H9 (cell line): Measurements from ENCODE around the gene CAMLG. TPM values are rescaled to one million over a fixed set of nuclear protein-coding genes. Genes with fewer than 3 reads are reported as not detected.

Source experiments
- DNase-seq: peaks from one replicate; pipeline ENCODE4 v3.0.0-alpha.2; 2017
- H2AFZ ChIP-seq: one replicate; pipeline ENCODE4 v1.6.1; 2013; ENCODE audit warnings: mild to moderate bottlenecking, low read length, control low read depth, moderate library complexity
- H2AK5ac ChIP-seq: 2 replicates; pipeline ENCODE4 v1.6.1; 2013; ENCODE audit warnings: low read length, control low read depth, mixed read lengths; ENCODE audit not compliant: insufficient read length
- H2BK120ac ChIP-seq: one replicate; pipeline ENCODE4 v1.6.1; 2013; ENCODE audit warnings: low read depth, mild to moderate bottlenecking, low read length, control low read depth, inconsistent platforms; ENCODE audit not compliant: poor library complexity, severe bottlenecking
- H2BK12ac ChIP-seq: 2 replicates; pipeline ENCODE4 v1.6.1; 2013; ENCODE audit warnings: low read length, control low read depth, mixed read lengths, low read depth; ENCODE audit not compliant: insufficient read length
- H2BK15ac ChIP-seq: 2 replicates; pipeline ENCODE4 v1.6.1; 2013; ENCODE audit warnings: low read depth, low read length, control low read depth
- H2BK20ac ChIP-seq: one replicate; pipeline ENCODE4 v1.6.1; 2013; ENCODE audit warnings: low read depth, mild to moderate bottlenecking, low read length, control low read depth, inconsistent platforms; ENCODE audit not compliant: poor library complexity, severe bottlenecking
- H2BK5ac ChIP-seq: 2 replicates; pipeline ENCODE4 v1.6.1; 2013; ENCODE audit warnings: low read length, control low read depth, mixed read lengths; ENCODE audit not compliant: insufficient read length
- H3K14ac ChIP-seq: 2 replicates; pipeline ENCODE4 v1.6.1; 2013; ENCODE audit warnings: low read length, control low read depth; ENCODE audit not compliant: insufficient read depth
- H3K18ac ChIP-seq: 2 replicates; pipeline ENCODE4 v1.6.1; 2013; ENCODE audit warnings: low read depth, mild to moderate bottlenecking, mixed read lengths, low read length, control low read depth; ENCODE audit not compliant: insufficient read length
- H3K23ac ChIP-seq: 2 replicates; pipeline ENCODE4 v1.6.1; 2013; ENCODE audit warnings: low read length, control low read depth, mixed read lengths, low read depth; ENCODE audit not compliant: insufficient read length
- H3K23me2 ChIP-seq: 2 replicates; pipeline ENCODE4 v1.6.1; 2013; ENCODE audit warnings: low read depth, mild to moderate bottlenecking, mixed read lengths, low read length, control low read depth; ENCODE audit not compliant: insufficient read length, poor library complexity, severe bottlenecking
- H3K27ac ChIP-seq: 2 replicates; pipeline ENCODE4 v1.5.1; 2013; ENCODE audit warnings: low read length, control low read depth, mixed read lengths, low read depth; ENCODE audit not compliant: insufficient read length
- H3K27me3 ChIP-seq: 2 replicates; pipeline ENCODE4 v1.6.1; 2013; ENCODE audit warnings: low read length, control low read depth, inconsistent platforms; ENCODE audit not compliant: insufficient read depth
- H3K4ac ChIP-seq: 2 replicates; pipeline ENCODE4 v1.6.1; 2013; ENCODE audit warnings: low read depth, mild to moderate bottlenecking, control low read depth, inconsistent platforms, low read length, moderate library complexity
- H3K4me1 ChIP-seq: 2 replicates; pipeline ENCODE4 v1.6.1; 2013; ENCODE audit warnings: low read length, control low read depth, inconsistent platforms; ENCODE audit not compliant: insufficient read depth
- H3K4me2 ChIP-seq: 2 replicates; pipeline ENCODE4 v1.6.1; 2013; ENCODE audit warnings: low read length, control low read depth, mixed read lengths; ENCODE audit not compliant: insufficient read length, insufficient read depth
- H3K56ac ChIP-seq: 2 replicates; pipeline ENCODE4 v1.6.1; 2013; ENCODE audit warnings: low read depth, mild to moderate bottlenecking, mixed read lengths, low read length, control low read depth; ENCODE audit not compliant: insufficient read length
- H3K79me1 ChIP-seq: 2 replicates; pipeline ENCODE4 v1.6.1; 2013; ENCODE audit warnings: low read depth, mild to moderate bottlenecking, moderate library complexity, low read length, control low read depth, inconsistent platforms; ENCODE audit not compliant: insufficient read depth, poor library complexity, severe bottlenecking
- H3K79me2 ChIP-seq: 2 replicates; pipeline ENCODE4 v1.6.1; 2013; ENCODE audit warnings: low read length, control low read depth, inconsistent platforms; ENCODE audit not compliant: insufficient read depth
- H3K9ac ChIP-seq: 2 replicates; pipeline ENCODE4 v1.6.1; 2013; ENCODE audit warnings: low read length, control low read depth, mixed read lengths; ENCODE audit not compliant: insufficient read length; ENCODE audit errors: extremely low read depth
- H3K9me3 ChIP-seq: one replicate; pipeline ENCODE4 v1.6.1; 2013; ENCODE audit warnings: low read depth, low read length, inconsistent platforms; ENCODE audit not compliant: control insufficient read depth
- H3T11ph ChIP-seq: one replicate; pipeline ENCODE4 v1.6.1; 2013; ENCODE audit warnings: mild to moderate bottlenecking, low read length, control low read depth, inconsistent platforms
- H4K20me1 ChIP-seq: one replicate; pipeline ENCODE4 v1.6.1; 2013; ENCODE audit not compliant: control insufficient read depth, insufficient read length, insufficient read depth
- H4K5ac ChIP-seq: 2 replicates; pipeline ENCODE4 v1.6.1; 2013; ENCODE audit warnings: low read depth, mild to moderate bottlenecking, mixed read lengths, low read length, control low read depth; ENCODE audit not compliant: insufficient read length
- H4K8ac ChIP-seq: replicated peaks from 2 replicates; pipeline ENCODE4 v1.6.1; 2013; ENCODE audit warnings: low read length, control low read depth, mixed read lengths, low read depth; ENCODE audit not compliant: insufficient read length
- H4K91ac ChIP-seq: 2 replicates; pipeline ENCODE4 v1.6.1; 2013; ENCODE audit warnings: low read depth, mild to moderate bottlenecking, moderate library complexity, mixed read lengths, low read length, control low read depth; ENCODE audit not compliant: insufficient read length
- H3K27ac Mint-ChIP-seq, 3 experiments: 2 replicates in 2 of 3; 3 replicates in 1 of 3; pipeline ENCODE4 v1.8.0; 2020 to 2021; ENCODE audit warnings: mixed read lengths in 3 of 3, mild to moderate bottlenecking in 1 of 3, moderate library complexity in 1 of 3
- H3K27me3 Mint-ChIP-seq: 2 replicates; pipeline ENCODE4 v1.8.0; 2021; ENCODE audit warnings: low read depth, mild to moderate bottlenecking, moderate library complexity, mixed read lengths
- H3K36me3 Mint-ChIP-seq, 3 experiments: 2 replicates in 2 of 3; 3 replicates in 1 of 3; pipeline ENCODE4 v1.8.0; 2020 to 2021; ENCODE audit warnings: low read depth in 3 of 3, mixed read lengths in 3 of 3; ENCODE audit not compliant: insufficient read depth in 1 of 3
- H3K4me1 Mint-ChIP-seq, 2 experiments: 2 replicates each; pipeline ENCODE4 v1.8.0; 2020; ENCODE audit warnings: mixed read lengths in 2 of 2
- H3K4me3 Mint-ChIP-seq, 2 experiments: 2 replicates in 1 of 2; 3 replicates in 1 of 2; pipeline ENCODE4 v1.8.0; 2020 to 2021; ENCODE audit warnings: mild to moderate bottlenecking in 2 of 2, mixed read lengths in 2 of 2, moderate library complexity in 1 of 2
- H3K9me3 Mint-ChIP-seq, 2 experiments: 2 replicates in 1 of 2; 3 replicates in 1 of 2; pipeline ENCODE4 v1.8.0; 2020; ENCODE audit warnings: mild to moderate bottlenecking in 2 of 2, mixed read lengths in 2 of 2, moderate library complexity in 1 of 2
- CTCF ChIP-seq: fragments of 200-600 bp; sonication (generic); conservative IDR thresholded peaks from 3 replicates; pipeline ENCODE4 v1.8.0; 2021; ENCODE audit warnings: antibody characterized with exemption, mild to moderate bottlenecking
- WGBS: extraction: QIAGEN DNeasy Blood & Tissue Kit; methylation state at CpG from one replicate; pipeline ENCODE4 v1.1.7; 2013; ENCODE audit warnings: missing lambda C conversion rate, low lambda C conversion rate, mixed read lengths; ENCODE audit not compliant: insufficient read length; ENCODE audit errors: extremely low coverage; 5-methylcytosine and 5-hydroxymethylcytosine counted together
- total RNA-seq: library from RNA; stranded (reverse); gene quantifications from 2 replicates; pipeline ENCODE4 v1.2.1, GENCODE V29; 2021

The CAMLG gene
- total RNA-seq, 1 experiment from 2014 or later, result 33.1 TPM

GRCh38 chr5:134793111-134793510 lies 54.8 kb downstream of the CAMLG start:
- H3K18ac ChIP-seq, result no peak overlapping the region
- no peak overlapping the region for H3K4me2 ChIP-seq
- Mint-ChIP-seq H3K4me1 (no peaks in the 10 kb centered on the region), H3K27ac (peak overlapping the region in 1 of 3 experiments; percentile 81; a peak in 1 of 7 replicates), H3K4me3 (no peak overlapping the region), H3K36me3 (peaks cover 53 to 90% (median 86%) of the 10 kb centered on the region in 3 experiments; a peak in 6 of 7 replicates), H3K27me3 (no peaks in the 10 kb centered on the region), H3K9me3 (no peaks in the 10 kb centered on the region)
- WGBS, result 100% methylated on average over 1 of the region's 4 CpGs
- no peak overlapping the region for H3K9ac ChIP-seq
- H3K23me2 ChIP-seq, result no peaks in the 10 kb centered on the region
- H3K79me2 ChIP-seq, result peaks cover 1% of the 10 kb centered on the region; the same call in 1 of the 2 replicates
- no peaks in the 10 kb centered on the region for H4K20me1 ChIP-seq
- no peak overlapping the region for H2BK20ac ChIP-seq
- no peak overlapping the region for H2AK5ac ChIP-seq
- no peak overlapping the region for H3K4ac ChIP-seq
- H3K9me3 ChIP-seq, result no peaks in the 10 kb centered on the region
- no peak overlapping the region for H3K27ac ChIP-seq
- no peak for DNase-seq
- no peaks in the 10 kb centered on the region for H3K4me1 ChIP-seq
- H4K5ac ChIP-seq, result no peak overlapping the region
- no peak overlapping the region for H4K91ac ChIP-seq
- TF ChIP-seq CTCF, result no peak
- H3T11ph ChIP-seq, result no peak overlapping the region
- no peaks in the 10 kb centered on the region for H3K27me3 ChIP-seq
- H3K56ac ChIP-seq, result no peak overlapping the region
- no peak overlapping the region for H2BK15ac ChIP-seq
- no peak overlapping the region for H4K8ac ChIP-seq
- no peak overlapping the region for H3K23ac ChIP-seq
- H2BK12ac ChIP-seq, result no peak overlapping the region
- no peak overlapping the region for H2AFZ ChIP-seq
- H3K14ac ChIP-seq, result no peak overlapping the region
- H2BK120ac ChIP-seq, result no peak overlapping the region
- no peaks in the 10 kb centered on the region for H3K79me1 ChIP-seq
- no peak overlapping the region for H2BK5ac ChIP-seq
